ENCODE measurements around the gene THRB.

DNA sequence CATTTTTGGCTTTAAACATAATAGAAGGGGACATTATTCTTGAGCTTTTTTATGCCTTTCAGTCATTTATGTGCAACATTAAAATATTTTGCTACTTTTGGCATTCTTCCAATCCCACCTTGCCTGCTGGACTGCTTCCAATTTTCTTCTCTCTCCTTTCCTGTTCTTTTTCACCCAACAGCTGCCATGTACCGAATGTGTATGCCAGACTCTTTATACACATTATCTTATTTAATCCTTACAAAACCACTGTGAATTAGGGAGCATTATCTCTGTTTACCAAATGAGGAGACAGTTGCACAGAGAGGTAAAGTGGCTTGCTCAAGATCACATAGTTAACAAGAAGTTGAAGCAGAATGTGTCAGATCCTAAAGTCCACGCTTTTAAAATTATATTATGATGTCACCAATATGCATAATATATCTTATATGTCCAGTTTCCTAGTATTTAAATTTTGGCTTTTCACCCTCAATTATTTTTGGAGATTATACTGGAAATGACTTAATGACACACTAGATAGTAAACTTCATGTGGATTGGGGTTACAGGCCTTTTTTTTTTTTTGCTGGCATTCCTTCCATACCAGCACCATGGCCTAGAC lies 231.5 kb downstream of the THRB start:
- TF ChIP-seq USF1 (CRISPR knock-in tag; IDR thresholded peaks at IDR 0.05) (no peak), TCF7 (CRISPR knock-in tag; IDR thresholded peaks at IDR 0.05; ENCODE audit: low read depth) (no peak), MAX (CRISPR knock-in tag; IDR thresholded peaks at IDR 0.05) (no peak)
- TF ChIP-seq, protein P1, sequence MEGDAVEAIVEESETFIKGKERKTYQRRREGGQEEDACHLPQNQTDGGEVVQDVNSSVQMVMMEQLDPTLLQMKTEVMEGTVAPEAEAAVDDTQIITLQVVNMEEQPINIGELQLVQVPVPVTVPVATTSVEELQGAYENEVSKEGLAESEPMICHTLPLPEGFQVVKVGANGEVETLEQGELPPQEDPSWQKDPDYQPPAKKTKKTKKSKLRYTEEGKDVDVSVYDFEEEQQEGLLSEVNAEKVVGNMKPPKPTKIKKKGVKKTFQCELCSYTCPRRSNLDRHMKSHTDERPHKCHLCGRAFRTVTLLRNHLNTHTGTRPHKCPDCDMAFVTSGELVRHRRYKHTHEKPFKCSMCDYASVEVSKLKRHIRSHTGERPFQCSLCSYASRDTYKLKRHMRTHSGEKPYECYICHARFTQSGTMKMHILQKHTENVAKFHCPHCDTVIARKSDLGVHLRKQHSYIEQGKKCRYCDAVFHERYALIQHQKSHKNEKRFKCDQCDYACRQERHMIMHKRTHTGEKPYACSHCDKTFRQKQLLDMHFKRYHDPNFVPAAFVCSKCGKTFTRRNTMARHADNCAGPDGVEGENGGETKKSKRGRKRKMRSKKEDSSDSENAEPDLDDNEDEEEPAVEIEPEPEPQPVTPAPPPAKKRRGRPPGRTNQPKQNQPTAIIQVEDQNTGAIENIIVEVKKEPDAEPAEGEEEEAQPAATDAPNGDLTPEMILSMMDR (IDR thresholded peaks at IDR 0.05), result no peak
- TF ChIP-seq, protein P2, sequence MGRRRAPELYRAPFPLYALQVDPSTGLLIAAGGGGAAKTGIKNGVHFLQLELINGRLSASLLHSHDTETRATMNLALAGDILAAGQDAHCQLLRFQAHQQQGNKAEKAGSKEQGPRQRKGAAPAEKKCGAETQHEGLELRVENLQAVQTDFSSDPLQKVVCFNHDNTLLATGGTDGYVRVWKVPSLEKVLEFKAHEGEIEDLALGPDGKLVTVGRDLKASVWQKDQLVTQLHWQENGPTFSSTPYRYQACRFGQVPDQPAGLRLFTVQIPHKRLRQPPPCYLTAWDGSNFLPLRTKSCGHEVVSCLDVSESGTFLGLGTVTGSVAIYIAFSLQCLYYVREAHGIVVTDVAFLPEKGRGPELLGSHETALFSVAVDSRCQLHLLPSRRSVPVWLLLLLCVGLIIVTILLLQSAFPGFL (CRISPR knock-in tag; IDR thresholded peaks at IDR 0.05; ENCODE audit: borderline replicate concordance), result no peak
